ENCODE results near the gene RAD51C. TPM values are rescaled to one million over a fixed set of nuclear protein-coding genes. Genes with fewer than 3 reads are reported as not detected.
A peak's percentile ranks its signal among the peaks of the same experiment; 100 is the strongest.
"Not testable (repeated sequence)": the region's sequence is repeated elsewhere in the genome, so short reads cannot be mapped to it uniquely, and the experiment has no call there.

RAD51C gene
- polyA plus RNA-seq, 4 donors, result 37.1 to 55.4 (median 46.2) TPM

DNA sequence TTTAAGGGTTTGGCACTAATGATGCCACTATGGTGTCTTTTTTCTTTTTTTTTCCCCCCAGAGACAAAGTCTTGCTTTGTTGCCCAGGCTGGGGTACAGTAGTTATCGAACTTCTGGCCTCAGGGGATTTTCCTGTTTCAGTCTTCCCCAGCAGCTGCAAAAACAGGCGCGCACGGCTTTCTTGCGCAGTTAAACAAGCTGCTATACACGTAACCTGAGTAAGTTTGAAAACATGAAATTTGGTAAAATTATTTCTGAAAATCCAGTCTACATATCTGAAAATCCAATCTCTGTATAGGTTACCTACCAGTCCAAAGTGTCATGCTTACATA, 12.4 kb upstream of the RAD51C start:
- no peak for DNase-seq (ENCODE audit: low read depth in 4 of 4, low spot score in 2 of 4)

DNA sequence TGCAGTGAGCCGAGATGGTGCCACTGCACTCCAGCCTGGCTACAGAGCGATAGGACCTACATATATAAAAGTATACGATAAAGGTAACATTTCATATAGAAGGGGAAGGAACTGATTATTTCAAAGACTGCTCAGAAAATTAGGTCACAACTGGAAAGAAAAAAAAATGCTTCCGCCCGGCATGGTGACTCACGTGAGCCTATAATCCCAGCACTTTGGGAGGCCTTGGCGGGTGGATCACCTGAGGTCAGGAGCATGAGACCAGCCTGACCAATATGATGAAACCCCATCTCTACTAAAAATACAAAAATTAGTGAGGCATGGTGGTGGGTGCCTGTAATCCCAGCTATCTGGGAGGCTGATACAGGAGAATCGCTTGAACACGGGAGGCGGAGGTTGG, 8.4 kb upstream of the RAD51C start:
- no peak for DNase-seq (ENCODE audit: low read depth in 4 of 4, low spot score in 2 of 4)

DNA sequence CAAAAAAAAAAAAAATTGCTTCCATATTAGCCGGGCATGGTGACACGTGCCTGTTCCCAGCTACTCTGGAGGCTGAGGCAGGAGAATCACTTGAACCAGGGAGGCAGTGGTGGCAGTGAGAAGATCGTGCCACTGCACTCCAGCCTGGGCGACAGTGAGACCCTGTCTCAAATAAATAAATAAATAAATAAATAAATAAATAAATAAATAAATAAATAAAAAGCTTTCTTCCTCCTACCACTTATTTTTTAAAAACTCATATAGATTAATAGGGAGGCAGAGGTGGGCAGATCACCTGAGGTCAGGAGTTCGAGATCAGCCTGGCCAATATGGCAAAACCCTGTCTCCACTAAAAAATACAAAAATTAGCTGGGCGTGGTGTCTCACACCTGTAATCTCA, 7.9 kb upstream of the RAD51C start:
- DNase-seq (ENCODE audit: low read depth in 4 of 4, low spot score in 2 of 4), result not testable (repeated sequence)

DNA sequence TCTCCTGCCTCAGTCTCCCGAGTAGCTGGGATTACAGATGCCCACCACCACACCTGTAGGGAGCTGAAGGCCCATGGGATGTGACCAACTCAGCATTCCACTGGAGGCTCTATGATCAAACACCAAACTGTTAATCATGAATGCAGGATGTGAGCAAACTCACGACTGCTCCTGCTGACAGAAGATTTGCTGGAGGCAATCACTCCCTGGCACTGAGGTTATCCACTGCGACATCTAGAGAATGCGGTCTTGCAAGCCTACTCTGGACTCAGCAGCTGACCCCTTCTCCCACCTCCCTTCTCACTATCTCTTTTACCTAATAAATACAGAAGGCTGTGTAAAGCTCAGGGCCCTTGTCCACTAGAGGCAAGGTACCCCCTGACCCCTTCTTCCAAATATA, 5.4 kb upstream of the RAD51C start:
- DNase-seq (ENCODE audit: low read depth in 4 of 4, low spot score in 2 of 4), result no peak

DNA sequence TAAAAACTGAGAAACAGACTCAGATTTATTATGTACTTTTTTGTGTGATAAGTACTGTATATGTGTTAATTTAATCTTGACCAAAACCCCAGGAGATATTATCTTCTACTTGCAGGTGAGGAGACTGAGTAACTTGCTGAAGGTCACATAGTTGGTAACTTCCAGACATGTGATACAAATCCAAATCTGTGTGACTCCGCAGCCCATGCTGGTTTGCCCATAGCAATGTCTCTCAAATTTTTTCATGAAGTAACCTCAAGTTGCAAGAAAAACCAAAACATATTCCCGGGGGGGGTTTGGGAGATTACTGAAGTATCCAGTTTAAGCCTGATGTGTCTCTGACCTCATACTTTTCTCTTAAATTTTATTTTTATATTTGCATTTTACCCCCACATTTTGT, 3.9 kb upstream of the RAD51C start:
- no peak for DNase-seq (ENCODE audit: low read depth in 4 of 4, low spot score in 2 of 4)

DNA sequence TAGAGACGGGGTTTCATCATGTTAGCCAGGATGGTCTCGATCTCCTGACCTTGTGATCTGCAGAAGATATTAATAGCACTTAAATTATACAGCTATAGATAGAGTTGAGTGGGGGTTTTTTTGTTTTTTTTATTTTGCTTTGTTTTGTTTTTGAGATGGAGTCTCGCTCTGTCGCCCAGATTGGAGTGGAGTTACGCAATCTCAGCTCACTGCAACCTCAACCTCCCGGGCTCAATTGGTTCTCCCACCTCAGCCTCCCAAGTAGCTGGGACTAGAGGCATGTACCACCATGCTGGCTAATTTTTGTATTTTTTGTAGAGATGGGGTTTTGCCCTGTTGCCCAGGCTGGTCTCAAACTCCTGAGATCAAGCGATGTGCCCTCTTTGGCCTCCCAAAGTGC, 2.4 kb upstream of the RAD51C start:
- not testable (repeated sequence) for DNase-seq (ENCODE audit: low read depth in 4 of 4, low spot score in 2 of 4)

DNA sequence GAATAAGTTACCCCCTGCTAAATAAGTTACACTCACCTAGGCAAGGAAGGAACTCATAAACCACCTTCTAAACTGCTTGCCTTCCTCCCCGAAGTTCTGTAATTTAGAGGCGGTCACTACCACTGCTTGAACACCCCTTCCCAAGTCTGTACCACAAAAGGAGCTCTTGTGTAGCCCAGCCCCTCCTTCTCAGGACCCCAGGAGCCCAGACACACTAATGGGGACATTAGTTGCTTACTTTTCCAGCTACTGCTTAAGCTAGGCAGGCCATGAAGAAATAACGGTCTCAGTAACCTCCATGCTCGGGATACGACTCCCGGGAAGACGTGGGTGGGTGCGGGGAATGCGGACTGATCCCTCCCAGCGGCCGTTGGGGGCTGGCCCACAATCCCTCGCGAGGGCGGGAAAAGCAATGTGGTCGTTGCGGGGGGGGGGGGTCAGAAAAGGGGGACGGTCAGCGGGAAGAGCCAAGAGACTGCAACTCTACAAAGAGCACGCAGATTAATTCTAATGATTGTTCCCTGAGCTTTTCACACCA, 632 bp upstream of the RAD51C start, which contains the start of gene TEX14:
Gene TEX14 (minus strand): TSS at position 345 of the 538 bp plus-strand sequence. CDS start 40,044 bp downstream, outside the sequence.
- DNase-seq (ENCODE audit: low read depth in 4 of 4, low spot score in 2 of 4), result no peak

DNA sequence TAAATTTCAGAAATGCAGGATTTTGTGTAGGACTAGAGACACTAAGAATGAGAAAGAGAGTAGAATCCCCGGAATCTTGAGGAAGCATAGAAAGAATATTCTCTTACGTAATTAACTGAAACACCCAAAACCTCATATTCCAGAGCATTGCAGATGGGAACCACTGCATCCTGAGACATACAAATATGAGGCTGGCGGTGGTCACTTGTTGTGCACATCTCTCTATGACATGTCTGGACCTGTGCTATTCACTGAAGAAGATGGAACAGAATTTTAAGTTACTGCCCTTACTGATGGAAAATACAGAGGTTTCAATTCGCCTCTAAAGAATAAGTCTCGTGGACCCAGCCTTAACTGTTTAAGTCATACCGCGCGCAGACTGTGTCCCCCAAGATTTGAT, 806 bp downstream of the RAD51C start:
- no peak for DNase-seq (ENCODE audit: low read depth in 4 of 4, low spot score in 2 of 4)

DNA sequence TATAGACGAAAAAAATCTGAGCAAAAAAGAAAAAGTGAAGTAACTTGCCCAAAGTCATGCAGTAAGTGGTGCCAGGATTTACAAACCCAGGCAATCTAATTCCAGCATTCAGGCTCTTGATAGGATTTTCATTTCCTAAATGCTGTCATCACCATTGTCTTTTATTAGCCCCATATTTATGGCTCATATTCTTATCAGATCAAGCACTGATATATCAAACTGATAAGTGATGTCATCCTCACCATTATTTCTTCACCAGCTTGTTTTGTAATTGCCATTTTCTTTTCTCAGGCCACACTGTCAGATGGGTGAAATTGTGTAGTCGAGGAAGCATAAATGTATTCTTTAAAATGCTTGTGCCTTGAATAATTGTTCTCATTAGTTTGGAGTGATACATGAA, 1.3 kb downstream of the RAD51C start:
- no peak for DNase-seq (ENCODE audit: low read depth in 4 of 4, low spot score in 2 of 4)

DNA sequence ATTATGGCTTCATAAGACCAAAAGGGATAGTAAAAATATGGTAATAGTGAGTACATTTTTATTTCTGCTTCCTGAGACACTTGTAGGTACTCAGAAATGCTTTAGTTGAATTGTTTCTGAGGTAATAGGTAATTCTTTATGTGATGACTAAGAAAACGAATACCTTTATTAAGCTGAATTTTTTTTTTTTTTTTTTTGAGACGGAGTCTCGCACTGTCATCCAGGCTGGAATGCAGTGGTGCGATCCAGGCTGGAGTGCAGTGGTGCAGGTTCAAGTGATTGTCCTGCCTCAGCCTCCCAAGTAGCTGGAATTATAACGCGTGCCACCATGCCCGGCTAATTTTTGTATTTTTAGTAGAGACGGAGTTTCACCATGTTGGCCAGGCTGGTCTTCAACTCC, 1.9 kb downstream of the RAD51C start:
- no peak for DNase-seq (ENCODE audit: low read depth in 4 of 4, low spot score in 2 of 4)

DNA sequence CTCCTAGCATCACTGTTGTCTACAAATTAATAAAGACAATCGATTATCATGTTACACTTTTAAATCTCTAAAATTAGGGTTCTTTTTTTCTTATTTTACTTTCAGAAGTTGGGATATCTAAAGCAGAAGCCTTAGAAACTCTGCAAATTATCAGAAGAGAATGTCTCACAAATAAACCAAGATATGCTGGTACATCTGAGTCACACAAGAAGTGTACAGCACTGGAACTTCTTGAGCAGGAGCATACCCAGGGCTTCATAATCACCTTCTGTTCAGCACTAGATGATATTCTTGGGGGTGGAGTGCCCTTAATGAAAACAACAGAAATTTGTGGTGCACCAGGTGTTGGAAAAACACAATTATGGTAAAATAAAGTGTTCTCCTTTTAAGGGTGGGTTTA, 2.4 kb downstream of the RAD51C start:
- no peak for DNase-seq (ENCODE audit: low read depth in 4 of 4, low spot score in 2 of 4)

DNA sequence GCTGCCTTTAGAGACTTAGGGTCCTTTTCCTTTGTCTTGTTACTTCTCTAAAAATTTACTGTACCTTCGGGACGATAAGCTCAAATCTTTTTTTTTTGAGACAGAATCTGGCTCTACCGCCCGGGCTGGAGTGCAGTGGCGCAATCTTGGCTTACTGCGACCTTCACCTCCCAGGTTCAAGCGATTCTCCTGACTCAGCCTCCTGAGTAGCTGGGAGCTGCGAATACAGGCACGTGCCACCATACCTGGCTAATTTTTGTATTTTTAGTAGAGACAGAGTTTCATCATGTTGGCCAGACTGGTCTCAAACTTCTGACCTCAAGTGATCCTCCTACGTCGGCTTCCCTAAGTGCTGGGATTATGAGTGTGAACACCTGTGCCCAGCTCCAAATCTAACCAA, 7.4 kb downstream of the RAD51C start:
- no peak for DNase-seq (ENCODE audit: low read depth in 4 of 4, low spot score in 2 of 4)

DNA sequence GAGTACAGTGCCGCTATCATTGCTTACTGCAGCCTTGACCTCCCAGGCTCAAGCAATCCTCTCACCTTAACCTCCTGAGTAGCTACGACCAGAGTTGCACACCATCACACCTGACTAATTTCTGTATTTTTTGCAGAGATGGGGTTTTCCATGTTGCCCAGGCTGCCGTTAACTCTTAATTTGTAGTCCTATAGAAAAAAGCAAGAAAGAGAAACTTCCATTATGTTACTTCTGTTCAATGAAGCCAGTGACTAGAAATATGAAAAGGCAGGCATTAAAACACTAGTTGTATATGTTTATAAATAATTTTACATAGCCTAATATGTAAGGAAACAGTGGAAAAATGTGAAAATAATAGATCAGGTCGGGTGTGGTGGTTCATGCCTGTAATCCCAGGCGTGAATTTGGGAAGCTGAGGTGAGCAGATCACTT, 9.7 kb downstream of the RAD51C start:
- DNase-seq (ENCODE audit: low read depth in 4 of 4, low spot score in 2 of 4), result no peak

DNA sequence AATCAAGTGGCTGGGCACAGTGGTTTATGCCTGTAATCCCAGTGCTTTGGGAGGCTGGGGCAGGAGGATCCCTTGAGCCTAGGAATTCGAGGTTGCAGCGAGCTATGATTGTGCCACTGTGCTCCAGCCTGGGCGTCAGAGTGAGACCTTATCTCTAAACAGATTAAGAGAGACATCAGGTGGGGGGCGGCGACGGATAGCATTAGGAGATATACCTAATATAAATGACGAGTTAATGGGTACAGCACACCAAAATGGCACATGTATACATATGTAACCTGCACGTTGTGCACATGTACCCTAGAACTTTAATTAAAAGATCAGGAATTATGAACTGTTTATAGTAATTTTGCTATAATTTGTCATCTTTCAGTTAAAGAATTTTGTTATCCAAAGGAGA, 10.3 kb downstream of the RAD51C start:
- DNase-seq (ENCODE audit: low read depth in 4 of 4, low spot score in 2 of 4), result no peak

DNA sequence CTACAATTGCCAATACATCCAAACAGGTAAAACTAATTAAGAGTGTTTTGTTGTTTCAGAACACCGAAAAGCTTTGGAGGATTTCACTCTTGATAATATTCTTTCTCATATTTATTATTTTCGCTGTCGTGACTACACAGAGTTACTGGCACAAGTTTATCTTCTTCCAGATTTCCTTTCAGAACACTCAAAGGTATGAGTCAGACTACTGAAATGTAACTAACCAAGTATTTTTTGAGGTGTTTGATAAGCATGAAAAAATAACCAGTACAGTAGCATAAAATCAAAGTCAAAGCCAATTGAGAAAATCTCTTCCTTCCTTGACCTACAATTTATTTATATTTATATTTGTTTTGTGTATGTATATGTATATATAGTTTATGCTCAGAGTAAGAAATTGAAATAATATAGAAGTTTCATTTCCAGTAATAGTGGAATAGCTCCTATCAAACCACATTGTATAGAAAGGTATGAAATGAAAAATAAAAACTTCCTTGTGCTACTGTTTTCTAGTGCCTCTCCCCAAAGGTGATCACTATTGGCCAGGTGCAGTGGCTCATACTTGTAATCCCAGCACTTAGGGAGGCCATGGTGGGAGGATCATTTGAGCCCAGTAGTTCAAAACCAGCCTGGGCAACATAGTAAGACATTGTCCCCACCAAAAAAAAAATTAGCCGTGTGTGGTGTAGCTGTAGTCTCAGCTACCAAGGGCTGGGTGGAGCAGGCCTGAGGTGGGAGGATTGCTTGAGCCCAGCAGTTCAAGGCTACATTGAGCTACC, 10.9 kb downstream of the RAD51C start:
- DNase-seq (ENCODE audit: low read depth in 4 of 4, low spot score in 2 of 4), result no peak

DNA sequence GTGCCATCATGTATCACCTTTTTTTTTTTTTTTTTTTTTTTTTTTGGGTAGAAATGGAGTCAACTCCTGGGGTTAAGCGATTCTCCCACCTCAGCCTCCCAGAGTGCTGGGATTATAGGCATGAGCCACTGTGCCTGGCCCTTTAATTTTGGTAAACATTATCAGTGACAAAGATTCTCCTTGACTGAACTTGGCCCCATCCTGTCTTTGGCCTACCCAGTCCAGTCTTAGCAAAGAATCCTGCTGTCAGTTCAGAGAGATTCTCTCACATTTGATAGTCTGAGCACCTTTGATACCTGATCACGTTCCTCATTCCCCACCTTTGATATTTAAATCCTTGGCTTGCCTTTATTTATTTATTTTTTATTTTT, 11.5 kb downstream of the RAD51C start:
- DNase-seq (ENCODE audit: low read depth in 4 of 4, low spot score in 2 of 4), result no peak

DNA sequence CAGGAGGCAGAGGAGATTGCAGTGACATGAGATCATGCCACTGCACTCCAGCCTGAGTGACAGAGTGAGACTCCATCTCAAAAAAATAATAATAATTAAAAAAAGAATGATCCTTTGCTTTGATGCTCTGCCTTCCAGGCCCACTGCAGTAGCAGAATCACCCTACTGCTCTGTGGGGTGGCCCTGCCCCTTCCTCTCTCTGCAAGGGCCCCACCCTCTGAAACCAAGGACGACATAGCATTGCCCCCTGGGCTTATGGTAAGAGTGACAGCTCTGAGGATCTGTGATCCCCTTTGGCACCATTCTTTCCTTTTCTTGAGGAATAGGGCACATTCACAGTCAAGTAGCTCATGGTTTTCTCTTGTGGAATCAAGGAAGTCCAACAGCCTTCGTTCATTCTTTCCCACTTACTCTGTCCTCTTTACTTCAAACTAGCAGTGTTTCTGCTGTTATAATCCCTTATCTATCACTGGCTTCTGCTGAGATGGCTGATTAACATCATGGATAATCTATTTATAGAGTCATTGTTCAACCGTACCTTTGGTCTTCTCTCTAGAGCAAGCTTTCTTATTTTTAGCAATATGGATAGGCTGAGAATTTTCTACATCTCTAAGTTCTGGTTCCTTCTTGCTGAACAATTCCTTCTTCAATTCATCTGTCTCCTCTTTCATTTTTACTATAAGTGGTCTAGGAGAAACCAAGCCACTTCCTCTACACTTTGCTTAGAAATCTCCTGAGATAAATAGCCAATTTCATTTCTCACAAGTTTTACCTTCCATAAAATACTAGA, 14.1 kb downstream of the RAD51C start:
- no peak for DNase-seq (ENCODE audit: low read depth in 4 of 4, low spot score in 2 of 4)

DNA sequence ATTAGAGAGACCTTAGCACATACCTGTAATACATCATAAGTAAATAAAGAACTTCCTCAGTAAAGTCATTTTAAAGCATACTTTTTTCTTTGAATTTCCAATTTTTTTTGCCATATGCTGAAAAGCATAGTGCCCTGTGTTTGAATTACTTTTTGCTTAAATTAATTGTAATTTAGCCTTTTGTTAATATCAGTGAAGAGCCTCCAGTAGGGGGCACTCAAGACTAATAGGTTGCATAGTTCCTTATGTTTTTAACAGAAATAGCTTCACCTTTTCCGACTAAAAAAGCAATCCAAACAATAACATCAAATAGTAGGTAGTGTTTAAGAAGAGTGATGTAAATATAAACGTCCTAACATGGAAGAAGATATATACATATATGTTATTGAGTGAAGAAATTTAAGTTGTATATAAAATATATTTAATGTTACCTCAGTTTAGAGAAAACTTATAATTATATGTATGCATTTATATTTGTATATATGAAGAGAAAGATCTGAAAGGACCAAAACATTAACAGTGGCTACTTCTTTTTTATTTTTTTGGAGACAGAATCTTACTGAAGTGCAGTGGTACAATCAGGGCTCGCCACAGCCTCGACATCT, 18.6 kb downstream of the RAD51C start:
- peak in 2 of 4 donors; percentile 29 to 52 for DNase-seq (ENCODE audit: low read depth in 4 of 4, low spot score in 2 of 4)

DNA sequence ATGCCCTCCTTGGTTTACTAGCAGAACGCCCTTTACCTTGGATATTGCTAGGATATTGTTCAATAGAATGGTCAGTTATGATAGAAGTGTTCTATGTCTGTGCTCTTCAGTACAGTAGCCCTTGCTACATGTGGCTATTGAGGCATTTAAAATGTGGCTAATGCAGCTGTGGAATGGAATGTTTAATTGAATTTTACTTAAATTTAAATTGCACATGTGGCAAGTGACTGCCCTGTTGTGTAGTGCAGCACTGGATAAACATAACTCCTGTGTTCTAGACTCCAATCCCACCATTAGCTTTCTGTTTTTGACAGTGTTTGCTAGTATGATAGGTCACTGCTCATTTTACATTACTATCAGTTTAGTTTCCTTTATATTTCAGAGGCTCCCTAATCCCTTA, 29.9 kb downstream of the RAD51C start:
- no peak for DNase-seq (ENCODE audit: low read depth in 4 of 4, low spot score in 2 of 4)

DNA sequence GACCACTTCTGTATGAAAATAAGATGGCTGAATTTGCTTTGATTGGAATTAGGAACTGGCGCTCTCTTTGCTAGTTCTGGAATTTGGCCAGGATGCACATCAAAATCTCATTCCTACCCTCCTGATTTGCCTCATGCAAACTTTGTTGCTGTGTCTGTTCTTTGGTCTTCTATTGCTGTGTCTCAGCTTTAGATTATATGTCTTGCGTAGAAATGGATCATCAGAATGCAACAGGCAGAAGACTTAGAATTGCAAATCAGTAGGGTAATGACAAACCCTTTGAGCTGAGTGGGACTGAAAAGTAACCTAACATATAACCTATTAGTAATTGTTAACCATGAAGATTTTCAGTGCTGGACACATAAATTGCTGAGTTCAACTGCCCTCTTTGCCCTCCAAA, 30.3 kb downstream of the RAD51C start:
- DNase-seq (ENCODE audit: low read depth in 4 of 4, low spot score in 2 of 4), result no peak

DNA sequence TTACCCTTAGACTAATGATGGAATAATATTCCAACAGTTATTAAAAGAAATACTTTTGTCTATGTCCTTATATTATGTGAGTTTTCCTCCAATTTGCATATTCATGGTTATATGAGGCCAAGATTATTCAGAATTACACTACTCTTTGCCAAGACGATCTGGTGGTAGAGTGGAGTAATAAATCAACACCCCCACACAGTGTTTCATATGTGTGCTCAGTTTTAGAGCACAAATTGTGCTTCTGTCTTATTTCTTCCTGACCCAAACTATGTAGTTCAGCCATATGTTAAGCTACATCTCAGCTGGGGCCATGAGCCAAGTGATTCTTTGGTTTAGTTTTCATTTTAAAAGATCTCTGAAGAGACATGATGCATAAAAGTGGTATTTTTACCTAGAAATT, 36.4 kb downstream of the RAD51C start:
- DNase-seq (ENCODE audit: low read depth in 4 of 4, low spot score in 2 of 4), result no peak
